CD4-positive, CD25-positive, alpha-beta regulatory T cell (primary cell): Measurements from ENCODE around the gene ENOX2. TPM values are rescaled to one million over a fixed set of nuclear protein-coding genes. Genes with fewer than 3 reads are reported as not detected.
"Not testable (repeated sequence)": the region's sequence is repeated elsewhere in the genome, so short reads cannot be mapped to it uniquely, and the experiment has no call there.

Experiments
- ATAC-seq, 2 donors: fragments of 150-1000 bp; cut with Tn5 transposase; one replicate each; pipeline ENCODE4 v1.10.0; 2021; ENCODE audit warnings: low read depth in 2 of 2, moderate number of reproducible peaks in 2 of 2, moderate library complexity in 1 of 2
- DNase-seq, 3 donors: peaks; one replicate each; pipeline versions ENCODE4 v3.0.0 to v3.0.0-alpha.2; 2012 to 2022; ENCODE audit warnings: mixed read lengths in 1 of 3
- H3K27ac ChIP-seq: one replicate; pipeline ENCODE4 v1.7.0; 2013; ENCODE audit warnings: mild to moderate bottlenecking, low read length; ENCODE audit not compliant: insufficient read depth, poor library complexity, severe bottlenecking
- H3K27me3 ChIP-seq: one replicate; pipeline ENCODE4 v1.7.0; 2013; ENCODE audit warnings: low read length; ENCODE audit not compliant: control insufficient read depth, insufficient read depth
- H3K36me3 ChIP-seq: one replicate; pipeline ENCODE4 v1.7.0; 2013; ENCODE audit warnings: mild to moderate bottlenecking, low read length, moderate library complexity; ENCODE audit not compliant: control insufficient read depth, insufficient read depth
- H3K4me1 ChIP-seq: 2 replicates; pipeline ENCODE4 v1.7.0; 2013; ENCODE audit warnings: mild to moderate bottlenecking, low read length; ENCODE audit not compliant: insufficient read depth, control insufficient read depth, poor library complexity, severe bottlenecking
- H3K4me3 ChIP-seq: one replicate; pipeline ENCODE4 v1.7.0; 2013; ENCODE audit warnings: low read depth, mild to moderate bottlenecking, low read length, moderate library complexity
- H3K9me3 ChIP-seq, 2 experiments: 1 replicate in 1 of 2; 2 replicates in 1 of 2; pipeline ENCODE4 v1.7.0; 2013; ENCODE audit warnings: low read length in 2 of 2, mild to moderate bottlenecking in 1 of 2, moderate library complexity in 1 of 2; ENCODE audit not compliant: control insufficient read depth in 2 of 2
- H3K27ac Mint-ChIP-seq, 3 donors: one replicate each; pipeline ENCODE4 v1.8.0; 2020 to 2022; ENCODE audit warnings: mild to moderate bottlenecking in 3 of 3, mixed read lengths in 3 of 3, moderate library complexity in 2 of 3
- H3K27me3 Mint-ChIP-seq: one replicate; pipeline ENCODE4 v1.8.0; 2022; ENCODE audit warnings: mild to moderate bottlenecking, mixed read lengths
- H3K36me3 Mint-ChIP-seq: one replicate; pipeline ENCODE4 v1.8.0; 2020; ENCODE audit warnings: mixed read lengths
- H3K4me1 Mint-ChIP-seq, 4 donors: one replicate each; pipeline ENCODE4 v1.8.0; 2020 to 2022; ENCODE audit warnings: mixed read lengths in 4 of 4, mild to moderate bottlenecking in 1 of 4
- H3K4me3 Mint-ChIP-seq, 4 donors: one replicate each; pipeline ENCODE4 v1.8.0; 2020 to 2022; ENCODE audit warnings: mild to moderate bottlenecking in 4 of 4, mixed read lengths in 4 of 4, moderate library complexity in 3 of 4
- H3K9me3 Mint-ChIP-seq, 7 donors: one replicate each; pipeline ENCODE4 v1.8.0; 2020 to 2022; ENCODE audit warnings: mixed read lengths in 7 of 7, mild to moderate bottlenecking in 3 of 7, moderate library complexity in 2 of 7
- polyA plus RNA-seq, 4 donors: library from polyadenylated mRNA; unstranded; fragments of 300-500 nt; fragmentation: Illumina TruSeq; gene quantifications; one replicate each; pipeline ENCODE4 v1.2.3, GENCODE V29; 2021
- total RNA-seq: library from RNA; stranded (reverse); gene quantifications from one replicate; pipeline ENCODE4 v1.2.3, GENCODE V29; 2022

ENOX2 gene, protein sequence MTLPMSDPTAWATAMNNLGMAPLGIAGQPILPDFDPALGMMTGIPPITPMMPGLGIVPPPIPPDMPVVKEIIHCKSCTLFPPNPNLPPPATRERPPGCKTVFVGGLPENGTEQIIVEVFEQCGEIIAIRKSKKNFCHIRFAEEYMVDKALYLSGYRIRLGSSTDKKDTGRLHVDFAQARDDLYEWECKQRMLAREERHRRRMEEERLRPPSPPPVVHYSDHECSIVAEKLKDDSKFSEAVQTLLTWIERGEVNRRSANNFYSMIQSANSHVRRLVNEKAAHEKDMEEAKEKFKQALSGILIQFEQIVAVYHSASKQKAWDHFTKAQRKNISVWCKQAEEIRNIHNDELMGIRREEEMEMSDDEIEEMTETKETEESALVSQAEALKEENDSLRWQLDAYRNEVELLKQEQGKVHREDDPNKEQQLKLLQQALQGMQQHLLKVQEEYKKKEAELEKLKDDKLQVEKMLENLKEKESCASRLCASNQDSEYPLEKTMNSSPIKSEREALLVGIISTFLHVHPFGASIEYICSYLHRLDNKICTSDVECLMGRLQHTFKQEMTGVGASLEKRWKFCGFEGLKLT
- total RNA-seq = 10.6 TPM
- polyA plus RNA-seq = 10 to 100 TPM; 18.9 to 23.3 (median 20.5) TPM

DNA sequence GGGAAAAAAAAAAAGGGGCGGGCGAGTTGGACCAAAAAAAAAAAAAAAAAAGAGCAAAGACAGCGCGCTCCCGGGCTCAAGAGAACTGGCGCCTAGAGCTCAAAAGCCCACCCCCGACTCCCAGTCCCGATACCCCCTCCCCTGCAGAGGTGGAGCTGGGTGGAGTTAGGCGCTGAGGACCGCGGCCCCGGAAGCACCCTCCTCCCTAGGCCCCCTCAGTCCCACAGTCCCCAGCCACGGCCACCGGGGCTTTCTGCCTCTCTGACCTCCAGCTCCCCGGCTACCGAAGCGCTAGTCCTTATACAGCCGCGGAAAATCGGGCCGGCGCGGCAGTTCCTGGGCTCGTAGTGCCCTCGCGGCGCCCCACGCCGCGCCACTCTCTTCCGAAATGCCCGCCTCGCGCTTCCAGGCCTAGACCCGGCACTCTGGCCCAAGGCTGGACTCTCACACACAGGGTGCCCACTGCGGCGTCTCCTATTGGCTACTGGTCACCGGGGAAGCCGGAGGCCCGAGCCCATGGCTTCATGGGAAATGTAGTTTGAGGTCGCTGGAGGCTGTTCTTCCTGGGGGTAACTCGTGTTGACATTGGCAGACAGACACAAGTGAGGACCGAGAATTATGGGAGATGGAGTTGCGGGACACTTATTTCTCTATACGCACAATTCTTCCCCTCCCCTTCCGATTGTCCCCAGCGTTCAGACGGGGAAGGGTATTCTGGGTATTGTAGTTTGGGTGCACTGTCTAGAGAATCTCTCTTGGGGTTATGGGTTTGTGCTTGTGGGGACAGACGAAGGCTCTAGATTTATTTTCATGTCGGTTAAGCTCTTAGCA lies at the start of gene ENOX2:
TSS of gene ENOX2 (minus strand) at position 427 of the 831 bp plus-strand sequence. CDS start 199,993 bp downstream, outside the sequence.
- Histone ChIP-seq H3K4me1 (peaks cover 6% of the 10 kb centered on the region), H3K9me3 (no peaks in the 10 kb centered on the region), H3K27ac (peak within 1 kb of the TSS; percentile 79), H3K27me3 (no peaks in the 10 kb centered on the region), H3K36me3 (no peaks in the 10 kb centered on the region), H3K4me3 (peak within 1 kb of the TSS; percentile 64)
- no peaks in the 10 kb centered on the region for H3K36me3 Mint-ChIP-seq
- no peaks in the 10 kb centered on the region for H3K27me3 Mint-ChIP-seq
- DNase-seq = peak; percentile 81 to 93 (median 87)
- peak within 1 kb of the TSS in 1 of 4 donors; percentile 79 for H3K4me3 Mint-ChIP-seq
- peak within 1 kb of the TSS in 1 of 3 donors; percentile 64 for H3K27ac Mint-ChIP-seq
- ATAC-seq = peak; percentile 96 to 97
- H3K9me3 Mint-ChIP-seq = no peaks in the 10 kb centered on the region
- peaks cover 0 to 12% (median 10%) of the 10 kb centered on the region in 4 donors for H3K4me1 Mint-ChIP-seq

DNA sequence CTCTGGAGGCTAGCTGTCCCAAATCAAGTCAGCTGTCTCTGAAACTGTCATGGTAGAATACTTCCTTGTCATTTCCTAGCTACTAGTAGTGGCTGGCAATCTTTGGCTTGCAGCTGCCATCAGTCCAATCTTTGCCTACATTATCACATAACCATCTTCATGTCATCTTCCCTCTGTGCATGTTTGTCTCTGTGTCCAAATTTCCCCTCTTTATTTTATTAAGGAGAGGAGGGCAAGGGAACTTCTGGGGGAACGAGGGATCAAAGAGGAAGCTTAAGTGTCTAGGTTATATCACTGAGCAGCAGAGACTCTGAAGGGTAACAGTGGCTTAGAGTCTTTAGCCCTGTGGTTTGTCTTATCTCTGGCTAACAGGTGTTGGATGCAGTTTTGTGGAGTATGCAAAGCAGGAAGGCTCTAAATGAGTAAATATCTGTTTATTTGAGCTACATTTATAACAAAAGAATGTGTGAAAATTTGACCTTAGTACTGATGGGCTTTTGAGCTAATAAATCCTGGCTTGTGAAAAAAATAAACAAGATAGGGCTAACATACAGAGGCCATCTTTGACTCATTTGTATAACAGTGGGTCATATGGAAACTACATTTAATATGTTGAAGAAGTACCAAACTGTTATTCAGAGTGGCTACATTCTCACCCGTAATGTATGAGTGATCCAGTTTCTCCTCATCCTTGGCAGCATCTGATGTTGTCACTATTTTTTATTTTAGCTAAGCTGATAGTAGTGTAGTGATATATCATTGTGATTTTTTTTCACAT lies 49.4 kb upstream of the ENOX2 start:
- no peak overlapping the region for H3K27ac ChIP-seq
- no peak overlapping the region for H3K27ac Mint-ChIP-seq

DNA sequence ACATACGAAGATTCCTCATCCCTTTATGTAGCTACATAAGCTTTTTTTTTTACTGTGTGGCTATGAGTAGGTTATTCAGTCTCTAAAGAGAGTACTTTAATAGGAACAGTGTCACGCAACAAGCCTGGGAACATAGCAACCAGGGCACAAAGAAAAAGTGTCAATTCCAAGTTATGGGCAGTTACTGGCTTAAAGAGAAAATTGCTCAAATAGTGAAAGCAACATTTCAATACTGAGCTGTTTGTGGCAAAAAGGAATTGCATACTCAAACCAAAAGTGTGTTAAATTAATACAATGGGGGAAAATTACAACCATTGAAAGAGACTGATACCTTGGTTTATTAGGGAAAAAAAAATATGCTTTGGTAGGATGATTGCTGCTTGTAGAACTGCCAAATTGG lies 41.2 kb upstream of the ENOX2 start:
- Mint-ChIP-seq H3K27ac (no peak overlapping the region), H3K27me3 (peaks cover 11% of the 10 kb centered on the region), H3K36me3 (no peaks in the 10 kb centered on the region), H3K4me3 (no peak overlapping the region), H3K4me1 (no peaks in the 10 kb centered on the region), H3K9me3 (peaks cover 0 to 7% (median 4%) of the 10 kb centered on the region in 7 donors)
- no peaks in the 10 kb centered on the region for H3K4me1 ChIP-seq
- DNase-seq = no peak
- H3K36me3 ChIP-seq = no peaks in the 10 kb centered on the region
- H3K9me3 ChIP-seq = peaks cover 0 to 4% of the 10 kb centered on the region in 2 experiments
- H3K4me3 ChIP-seq = no peak overlapping the region
- H3K27ac ChIP-seq = no peak overlapping the region
- no peak for ATAC-seq
- H3K27me3 ChIP-seq = peaks cover 2% of the 10 kb centered on the region

More for the DNA sequence above, 49.4 kb upstream of the ENOX2 start:
- Mint-ChIP-seq H3K9me3 (peaks cover 0 to 3% (median 2%) of the 10 kb centered on the region in 7 donors), H3K36me3 (no peaks in the 10 kb centered on the region), H3K4me1 (no peaks in the 10 kb centered on the region), H3K27me3 (peaks cover 15% of the 10 kb centered on the region), H3K4me3 (no peak overlapping the region)
- H3K4me3 ChIP-seq = no peak overlapping the region
- no peaks in the 10 kb centered on the region for H3K4me1 ChIP-seq
- ATAC-seq (no peak), DNase-seq (no peak)
- no peaks in the 10 kb centered on the region for H3K36me3 ChIP-seq
- H3K9me3 ChIP-seq = peaks cover 0 to 4% of the 10 kb centered on the region in 2 experiments
- H3K27me3 ChIP-seq = no peaks in the 10 kb centered on the region

DNA sequence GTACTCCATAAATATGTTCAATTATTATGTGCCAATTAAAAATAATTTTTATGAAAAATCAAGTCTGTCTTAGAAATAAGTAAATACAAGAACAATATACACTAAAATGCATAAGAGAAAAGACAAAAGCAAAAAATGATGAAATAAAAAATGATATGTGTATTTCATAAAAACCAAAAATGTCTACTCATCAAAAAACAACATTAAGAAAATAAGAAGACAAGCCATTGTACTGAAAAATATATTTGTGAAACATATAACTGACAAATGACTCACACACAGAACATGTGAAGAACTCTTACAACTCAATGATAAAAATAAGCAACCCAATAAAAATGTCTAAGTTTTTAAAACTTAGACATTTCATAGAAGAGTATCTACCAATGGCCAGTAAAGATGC lies 34.1 kb upstream of the ENOX2 start:
- H3K27ac ChIP-seq = no peak overlapping the region
- Mint-ChIP-seq H3K4me1 (no peaks in the 10 kb centered on the region), H3K4me3 (no peak overlapping the region), H3K9me3 (peaks cover 0 to 2% (median 0%) of the 10 kb centered on the region in 7 donors), H3K36me3 (no peaks in the 10 kb centered on the region), H3K27ac (no peak overlapping the region), H3K27me3 (peaks cover 13% of the 10 kb centered on the region)
- H3K27me3 ChIP-seq = no peaks in the 10 kb centered on the region
- H3K36me3 ChIP-seq = no peaks in the 10 kb centered on the region
- ATAC-seq (no peak), DNase-seq (no peak)
- no peak overlapping the region for H3K4me3 ChIP-seq
- H3K9me3 ChIP-seq = no peaks in the 10 kb centered on the region
- no peaks in the 10 kb centered on the region for H3K4me1 ChIP-seq

DNA sequence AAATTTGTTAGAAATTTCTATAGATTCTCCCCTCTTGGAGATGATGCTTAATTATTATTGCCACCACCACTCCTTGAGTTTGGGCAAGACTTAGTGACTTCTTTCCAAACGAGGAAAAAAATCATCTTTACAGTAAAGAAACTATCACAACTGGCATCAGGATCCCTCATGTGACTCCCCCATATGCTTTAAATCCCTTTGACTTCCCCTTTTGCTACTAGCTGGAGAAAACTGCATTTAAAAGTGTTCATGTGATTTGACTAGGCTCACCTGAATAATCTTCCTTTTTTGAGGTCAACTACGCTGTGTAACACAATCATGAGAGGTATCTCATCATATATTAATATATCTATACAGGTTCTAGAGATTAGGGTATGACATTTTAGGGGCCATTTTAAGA lies 30.3 kb upstream of the ENOX2 start:
- Histone ChIP-seq H3K27me3 (no peaks in the 10 kb centered on the region), H3K9me3 (no peaks in the 10 kb centered on the region), H3K27ac (no peak overlapping the region), H3K4me1 (no peaks in the 10 kb centered on the region), H3K4me3 (no peak overlapping the region), H3K36me3 (no peaks in the 10 kb centered on the region)
- Mint-ChIP-seq H3K36me3 (no peaks in the 10 kb centered on the region), H3K4me3 (no peak overlapping the region), H3K27ac (no peak overlapping the region), H3K4me1 (no peaks in the 10 kb centered on the region), H3K9me3 (no peaks in the 10 kb centered on the region), H3K27me3 (peaks cover 12% of the 10 kb centered on the region)
- no peak for ATAC-seq
- no peak for DNase-seq

DNA sequence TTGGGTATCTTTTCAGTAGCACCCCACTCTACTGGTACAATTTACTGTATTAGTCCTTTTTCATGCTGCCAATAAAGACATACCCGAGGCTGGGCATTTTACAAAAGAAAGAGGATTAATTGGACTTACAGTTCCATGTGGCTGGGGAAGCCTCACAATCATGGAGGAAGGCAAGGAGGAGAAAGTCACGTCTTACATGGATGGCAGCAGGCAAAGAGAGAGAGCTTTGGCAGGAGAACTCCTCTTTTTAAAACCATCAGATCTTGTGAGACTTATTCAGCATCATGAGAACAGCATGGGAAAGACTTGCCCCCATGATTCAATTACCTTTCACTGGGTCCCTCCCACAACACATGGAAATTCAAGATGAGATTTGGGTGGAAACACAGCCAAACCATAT lies 17.4 kb upstream of the ENOX2 start:
- H3K36me3 Mint-ChIP-seq, H3K27me3 Mint-ChIP-seq, H3K4me3 Mint-ChIP-seq, H3K27ac ChIP-seq, H3K9me3 ChIP-seq, H3K4me1 Mint-ChIP-seq, ATAC-seq, DNase-seq, H3K27me3 ChIP-seq, H3K36me3 ChIP-seq, H3K27ac Mint-ChIP-seq, H3K4me1 ChIP-seq, H3K4me3 ChIP-seq, H3K9me3 Mint-ChIP-seq: not testable (repeated sequence)

DNA sequence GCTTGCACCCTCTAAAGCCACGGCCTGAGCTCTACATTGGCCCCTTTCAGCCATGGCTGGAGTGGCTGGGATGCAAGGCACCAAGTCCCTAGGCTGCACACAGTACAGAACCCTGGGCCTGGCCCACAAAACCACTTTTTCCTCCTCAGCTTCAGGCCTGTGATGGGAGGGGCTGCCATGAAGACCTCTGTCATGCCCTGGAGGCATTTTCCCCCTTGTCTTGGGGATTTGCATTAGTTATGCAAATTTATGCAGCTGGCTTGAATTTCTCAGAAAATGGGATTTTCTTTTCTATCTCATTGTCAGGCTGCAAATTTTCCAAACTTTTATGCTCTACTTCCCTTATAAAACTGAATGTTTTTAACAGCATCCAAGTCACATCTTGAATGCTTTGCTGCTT lies 16.7 kb upstream of the ENOX2 start:
- not testable (repeated sequence) for H3K4me3 ChIP-seq, DNase-seq, H3K27ac Mint-ChIP-seq, H3K27me3 ChIP-seq, H3K9me3 Mint-ChIP-seq, ATAC-seq, H3K4me3 Mint-ChIP-seq, H3K36me3 ChIP-seq, H3K36me3 Mint-ChIP-seq, H3K4me1 ChIP-seq, H3K4me1 Mint-ChIP-seq, H3K27ac ChIP-seq, H3K27me3 Mint-ChIP-seq, H3K9me3 ChIP-seq
